K562 (cell line): ENCODE measurements around the gene FOXJ2. TPM values are rescaled to one million over a fixed set of nuclear protein-coding genes. Genes with fewer than 3 reads are reported as not detected.

Experiments
- CBFA2T3 ChIP-seq: fragments of 450-650 bp; IDR thresholded peaks from 2 replicates; pipeline ENCODE4 v1.6.1; 2017
- ELF2 ChIP-seq: fragments of 250-450 bp; sonication (Bioruptor Pico); IDR thresholded peaks from 2 replicates; pipeline ENCODE4 v1.5.0; 2021; ENCODE audit warnings: mild to moderate bottlenecking
- ELF4 ChIP-seq: fragments of 450-650 bp; formaldehyde crosslinking; IDR thresholded peaks from 2 replicates; pipeline ENCODE4 v1.4.0; 2022; ENCODE audit warnings: missing genetic modification characterization
- IRF2 ChIP-seq: sonication (generic); formaldehyde crosslinking; IDR thresholded peaks from 2 replicates; pipeline ENCODE4 v1.8.1; 2022; ENCODE audit warnings: mild to moderate bottlenecking, missing genetic modification reagents
- MAZ ChIP-seq, 2 experiments: fragments of 450-650 bp in 1 of 2; sonication (generic) in 1 of 2; formaldehyde crosslinking; IDR thresholded peaks in 1 of 2; conservative IDR thresholded peaks in 1 of 2; 2 replicates each; pipeline versions ENCODE4 v1.4.0 to v1.5.0; 2020; ENCODE audit warnings: mild to moderate bottlenecking in 1 of 2, missing genetic modification reagents in 1 of 2
- MCM5 ChIP-seq: fragments of 450-650 bp; IDR thresholded peaks from 2 replicates; pipeline ENCODE4 v1.6.1; 2016; ENCODE audit warnings: low read depth
- PHF21A ChIP-seq: fragments of 450-650 bp; IDR thresholded peaks from 2 replicates; pipeline ENCODE4 v1.6.1; 2017; ENCODE audit warnings: low read depth, borderline replicate concordance
- POLR2A ChIP-seq: fragments of 450-650 bp; conservative IDR thresholded peaks from 2 replicates; pipeline ENCODE4 v1.6.1; 2016
- RBM15 ChIP-seq: fragments of 200-400 bp; formaldehyde crosslinking; IDR thresholded peaks from 2 replicates; pipeline ENCODE4 v1.6.1; 2018; ENCODE audit warnings: mild to moderate bottlenecking, low read length, moderate library complexity; ENCODE audit not compliant: insufficient read depth
- SAFB ChIP-seq: fragments of 200-400 bp; formaldehyde crosslinking; IDR thresholded peaks from 2 replicates; pipeline ENCODE4 v1.6.1; 2017; ENCODE audit warnings: low read depth, low read length, borderline replicate concordance
- SAP30 ChIP-seq: fragments of 200-600 bp; sonication (generic); IDR thresholded peaks from 2 replicates; pipeline ENCODE4 v1.6.1; 2012; ENCODE audit warnings: borderline replicate concordance, low read depth, mild to moderate bottlenecking, moderate library complexity, low read length, control low read depth, inconsistent platforms; ENCODE audit not compliant: insufficient read depth, poor library complexity, severe bottlenecking
- SMAD4 ChIP-seq: fragments of 250-450 bp; sonication (Bioruptor Pico); conservative IDR thresholded peaks from 2 replicates; pipeline ENCODE4 v1.8.0; 2021; ENCODE audit warnings: inconsistent platforms, mild to moderate bottlenecking, moderate library complexity
- SRSF7 ChIP-seq: fragments of 200-400 bp; formaldehyde crosslinking; optimal IDR thresholded peaks from 2 replicates; pipeline ENCODE3; 2017; ENCODE audit warnings: mild to moderate bottlenecking, low read depth, low read length
- ZBTB1 ChIP-seq: sonication (generic); formaldehyde crosslinking; IDR thresholded peaks from 2 replicates; pipeline ENCODE4 v1.8.1; 2023; ENCODE audit warnings: missing genetic modification reagents, low read depth, mild to moderate bottlenecking, borderline replicate concordance
- ZNF79 ChIP-seq: fragments of 250-450 bp; sonication (Bioruptor Pico); IDR thresholded peaks from 2 replicates; pipeline ENCODE4 v1.4.0; 2020; ENCODE audit warnings: low read depth, mild to moderate bottlenecking, moderate library complexity
- polyA plus RNA-seq, 8 experiments: library from polyadenylated mRNA; depleted of rRNA in 4 of 8; stranded (reverse) in 5 of 8; unstranded in 3 of 8; fragments of >200 nt; fragmentation: Nextera tagmentation in 2 of 8; fragmentation: Illumina TruSeq in 1 of 8; extraction: Ambion mirVana in 2 of 8; extraction: Trizol in 1 of 8; gene quantifications; 2 replicates each; pipeline versions ENCODE4 v1.2.1 to v1.2.3, GENCODE V29; 2011 to 2014; ENCODE audit warnings: inconsistent platforms in 1 of 8, missing spikeins in 1 of 8
- total RNA-seq, 7 experiments: library from RNA; depleted of rRNA in 6 of 7; stranded (reverse); fragments of >200 nt in 6 of 7; fragmentation: Illumina TruSeq in 2 of 7; extraction: Trizol in 2 of 7; gene quantifications; 2 replicates each; pipeline versions ENCODE4 v1.2.1 to v1.2.3, GENCODE V29; 2011 to 2021; ENCODE audit warnings: low replicate concordance in 1 of 7
- TF ChIP-seq, protein P1 (sequence below): fragments of 200-800 bp; sonication (Bioruptor generic); IDR thresholded peaks from 2 replicates; pipeline ENCODE4 v1.6.1; 2017; ENCODE audit warnings: missing genetic modification characterization, missing compliant biosample characterization
- TF ChIP-seq, protein P2 (sequence below), 2 experiments: IDR thresholded peaks in 1 of 2; conservative IDR thresholded peaks in 1 of 2; 2 replicates each; pipeline ENCODE4 v1.6.1; 2016; ENCODE audit warnings: low read depth in 2 of 2, mild to moderate bottlenecking in 1 of 2, missing compliant biosample characterization in 1 of 2, missing genetic modification characterization in 1 of 2, moderate library complexity in 1 of 2

The FOXJ2 gene
- total and polyA plus RNA-seq, 9 of the 15 experiments (the other 6 are each of a cell fraction or from before 2014, with no cell fraction given), result 1.0 to 7.5 (median 2.4) TPM

DNA sequence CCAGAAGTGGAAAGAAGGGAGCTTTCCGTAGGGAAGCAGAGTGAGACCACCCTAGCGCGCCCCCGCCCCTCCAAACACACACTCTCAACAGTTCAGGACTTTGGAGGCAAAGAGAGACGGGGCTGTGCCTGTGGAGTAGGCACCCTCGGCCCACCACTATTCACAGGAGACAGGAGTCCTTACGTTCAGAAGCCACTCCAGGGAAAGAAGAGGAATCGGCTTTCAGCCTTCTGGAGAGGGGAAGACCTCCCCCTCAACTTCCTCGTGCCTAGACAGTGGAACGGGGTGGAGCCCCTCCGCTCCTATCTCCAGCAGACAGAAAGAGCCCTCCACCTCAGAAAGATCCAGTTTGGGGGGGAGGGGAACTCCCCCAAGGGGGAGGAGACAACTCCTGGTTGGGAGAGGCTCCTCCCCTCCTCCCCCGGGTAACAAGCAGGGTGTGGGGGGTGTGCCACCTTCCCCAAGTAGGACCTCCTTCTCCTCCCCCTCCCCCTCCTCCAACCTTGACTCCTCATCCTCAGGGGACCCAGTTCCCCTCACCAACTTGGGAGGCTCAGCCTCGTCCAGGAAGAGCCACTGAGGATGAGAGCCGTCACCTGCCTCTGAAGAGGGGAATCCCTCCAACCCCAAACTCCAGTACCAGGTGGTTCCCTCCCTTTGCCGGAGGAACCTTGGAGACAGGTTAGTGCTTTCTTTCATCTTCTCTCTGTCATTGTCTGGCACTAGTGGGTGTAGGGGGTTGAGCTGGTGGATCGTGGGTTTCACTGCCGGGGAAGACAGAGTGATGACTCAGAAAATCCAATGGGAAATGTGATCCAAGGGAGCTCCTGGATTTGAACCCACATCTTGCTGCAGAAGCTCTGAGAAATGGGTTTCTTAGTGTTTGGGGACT is 883 bp downstream of the FOXJ2 start (continued):
- TF ChIP-seq MAZ (CRISPR knock-in tag; conservative IDR thresholded peaks at IDR 0.05 in 1 of 2, IDR thresholded peaks at IDR 0.05 in 1 of 2) (peak in 1 of 2 experiments; percentile 64; a peak in 1 of 4 replicates), ELF2 (no peak), SMAD4 (CRISPR knock-in tag) (peak; percentile 46; the same call in 1 of the 2 replicates), SAP30 (peak; percentile 26), ELF4 (CRISPR knock-in tag) (no peak), ZBTB1 (CRISPR knock-in tag) (no peak), ZNF79 (CRISPR knock-in tag) (no peak), RBM15 (no peak), CBFA2T3 (peak; percentile 74), SAFB (no peak), MCM5 (no peak), SRSF7 (no peak), POLR2A (peak; percentile 68; the same call in 1 of the 2 replicates), IRF2 (CRISPR knock-in tag) (no peak), PHF21A (no peak)
- TF ChIP-seq, protein P1, sequence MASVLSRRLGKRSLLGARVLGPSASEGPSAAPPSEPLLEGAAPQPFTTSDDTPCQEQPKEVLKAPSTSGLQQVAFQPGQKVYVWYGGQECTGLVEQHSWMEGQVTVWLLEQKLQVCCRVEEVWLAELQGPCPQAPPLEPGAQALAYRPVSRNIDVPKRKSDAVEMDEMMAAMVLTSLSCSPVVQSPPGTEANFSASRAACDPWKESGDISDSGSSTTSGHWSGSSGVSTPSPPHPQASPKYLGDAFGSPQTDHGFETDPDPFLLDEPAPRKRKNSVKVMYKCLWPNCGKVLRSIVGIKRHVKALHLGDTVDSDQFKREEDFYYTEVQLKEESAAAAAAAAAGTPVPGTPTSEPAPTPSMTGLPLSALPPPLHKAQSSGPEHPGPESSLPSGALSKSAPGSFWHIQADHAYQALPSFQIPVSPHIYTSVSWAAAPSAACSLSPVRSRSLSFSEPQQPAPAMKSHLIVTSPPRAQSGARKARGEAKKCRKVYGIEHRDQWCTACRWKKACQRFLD (CRISPR knock-in tag), result no peak
- TF ChIP-seq, protein P2, sequence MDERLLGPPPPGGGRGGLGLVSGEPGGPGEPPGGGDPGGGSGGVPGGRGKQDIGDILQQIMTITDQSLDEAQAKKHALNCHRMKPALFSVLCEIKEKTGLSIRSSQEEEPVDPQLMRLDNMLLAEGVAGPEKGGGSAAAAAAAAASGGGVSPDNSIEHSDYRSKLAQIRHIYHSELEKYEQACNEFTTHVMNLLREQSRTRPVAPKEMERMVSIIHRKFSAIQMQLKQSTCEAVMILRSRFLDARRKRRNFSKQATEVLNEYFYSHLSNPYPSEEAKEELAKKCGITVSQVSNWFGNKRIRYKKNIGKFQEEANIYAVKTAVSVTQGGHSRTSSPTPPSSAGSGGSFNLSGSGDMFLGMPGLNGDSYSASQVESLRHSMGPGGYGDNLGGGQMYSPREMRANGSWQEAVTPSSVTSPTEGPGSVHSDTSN (CRISPR knock-in tag; IDR thresholded peaks at IDR 0.05; ENCODE audit: low read depth), result no peak
- TF ChIP-seq, protein P2 (tag; conservative IDR thresholded peaks at IDR 0.05; ENCODE audit: low read depth), result no peak
